HUES6 (cell line): ENCODE data around the gene CHRM1.
"Not testable (repeated sequence)": the region's sequence is repeated elsewhere in the genome, so short reads cannot be mapped to it uniquely, and the experiment has no call there.

Experiments used
- H3K27ac ChIP-seq: 2 replicates; pipeline ENCODE4 v1.7.0; 2013; ENCODE audit warnings: low read depth, mild to moderate bottlenecking, low read length, inconsistent platforms
- H3K27me3 ChIP-seq: 2 replicates; pipeline ENCODE4 v1.6.1; 2013; ENCODE audit warnings: low read length; ENCODE audit not compliant: control insufficient read depth, insufficient read depth
- H3K36me3 ChIP-seq: 2 replicates; pipeline ENCODE4 v1.6.1; 2013; ENCODE audit warnings: low read length; ENCODE audit not compliant: control insufficient read depth, insufficient read depth
- H3K4me1 ChIP-seq: 2 replicates; pipeline ENCODE4 v1.6.1; 2013; ENCODE audit warnings: low read length; ENCODE audit not compliant: control insufficient read depth, insufficient read depth
- H3K4me3 ChIP-seq: 2 replicates; pipeline ENCODE4 v1.5.1; 2013; ENCODE audit warnings: low read depth, low read length
- H3K9ac ChIP-seq: one replicate; pipeline ENCODE4 v1.6.1; 2013; ENCODE audit warnings: mild to moderate bottlenecking, low read length
- H3K9me3 ChIP-seq: 2 replicates; pipeline ENCODE4 v1.6.1; 2013; ENCODE audit warnings: low read depth, low read length; ENCODE audit not compliant: control insufficient read depth, insufficient read depth

CHRM1 gene

DNA sequence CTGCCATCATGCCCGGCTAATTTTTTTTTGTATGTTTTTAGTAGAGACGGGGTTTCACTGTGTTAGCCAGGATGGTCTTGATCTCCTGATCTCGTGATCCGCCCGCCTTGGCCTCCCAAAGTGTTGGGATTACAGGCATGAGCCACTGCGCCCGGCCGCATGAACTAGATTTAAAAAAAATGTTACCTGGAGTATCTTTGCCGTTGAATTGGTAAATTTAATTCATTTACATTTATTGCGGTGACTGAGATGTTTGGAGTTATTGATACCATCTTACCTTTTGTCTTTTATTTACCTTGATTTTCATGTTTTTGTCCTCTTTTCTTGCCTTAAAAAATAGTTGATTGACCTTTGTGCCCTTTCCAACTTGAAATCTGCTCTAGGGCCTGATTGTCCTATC lies 24.4 kb upstream of the CHRM1 start:
- H3K4me1 ChIP-seq, H3K9ac ChIP-seq, H3K9me3 ChIP-seq, H3K4me3 ChIP-seq, H3K36me3 ChIP-seq, H3K27me3 ChIP-seq, H3K27ac ChIP-seq: not testable (repeated sequence)

DNA sequence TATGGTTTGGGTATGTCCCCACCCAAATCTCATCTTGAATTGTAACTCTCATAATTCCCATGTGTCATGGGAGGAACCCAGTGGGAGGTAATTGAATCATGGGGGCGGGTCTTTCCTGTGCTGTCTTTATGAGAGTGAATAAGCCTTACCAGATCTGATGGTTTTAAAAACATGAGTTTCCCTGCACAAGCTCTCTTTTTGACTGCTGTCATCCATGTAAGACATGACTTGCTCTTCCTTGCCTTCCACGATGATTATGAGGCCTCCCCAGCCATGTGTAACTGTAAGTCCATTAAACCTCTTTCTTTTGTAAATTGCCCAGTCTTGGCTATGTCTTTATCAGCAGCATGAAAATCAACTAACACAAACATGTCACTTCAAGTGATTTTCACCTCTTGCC lies 16.4 kb upstream of the CHRM1 start:
- H3K4me1 ChIP-seq, H3K36me3 ChIP-seq, H3K9ac ChIP-seq, H3K9me3 ChIP-seq, H3K4me3 ChIP-seq, H3K27me3 ChIP-seq, H3K27ac ChIP-seq: not testable (repeated sequence)

DNA sequence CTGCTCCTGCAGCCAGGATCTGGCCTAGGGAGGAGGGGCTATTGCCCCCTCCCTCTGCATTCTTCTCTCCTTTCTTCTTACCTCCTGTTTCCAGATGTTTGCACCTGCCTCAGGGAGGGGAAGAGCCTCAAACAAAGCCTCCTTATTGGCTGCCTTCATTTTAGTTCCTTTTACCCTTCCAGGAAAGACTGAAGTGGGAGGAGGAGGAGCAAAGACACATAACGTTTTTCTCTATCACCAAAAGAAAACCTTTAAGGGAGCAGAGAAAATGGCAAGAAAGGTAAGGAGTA lies 13.3 kb upstream of the CHRM1 start:
- Histone ChIP-seq H3K4me1 (peaks cover 10% of the 10 kb centered on the region), H3K27me3 (peaks cover 5% of the 10 kb centered on the region; the same call in 1 of the 2 replicates), H3K27ac (no peak overlapping the region), H3K36me3 (no peaks in the 10 kb centered on the region), H3K4me3 (no peak overlapping the region), H3K9ac (no peak overlapping the region), H3K9me3 (peaks cover 8% of the 10 kb centered on the region; the same call in 1 of the 2 replicates)

DNA sequence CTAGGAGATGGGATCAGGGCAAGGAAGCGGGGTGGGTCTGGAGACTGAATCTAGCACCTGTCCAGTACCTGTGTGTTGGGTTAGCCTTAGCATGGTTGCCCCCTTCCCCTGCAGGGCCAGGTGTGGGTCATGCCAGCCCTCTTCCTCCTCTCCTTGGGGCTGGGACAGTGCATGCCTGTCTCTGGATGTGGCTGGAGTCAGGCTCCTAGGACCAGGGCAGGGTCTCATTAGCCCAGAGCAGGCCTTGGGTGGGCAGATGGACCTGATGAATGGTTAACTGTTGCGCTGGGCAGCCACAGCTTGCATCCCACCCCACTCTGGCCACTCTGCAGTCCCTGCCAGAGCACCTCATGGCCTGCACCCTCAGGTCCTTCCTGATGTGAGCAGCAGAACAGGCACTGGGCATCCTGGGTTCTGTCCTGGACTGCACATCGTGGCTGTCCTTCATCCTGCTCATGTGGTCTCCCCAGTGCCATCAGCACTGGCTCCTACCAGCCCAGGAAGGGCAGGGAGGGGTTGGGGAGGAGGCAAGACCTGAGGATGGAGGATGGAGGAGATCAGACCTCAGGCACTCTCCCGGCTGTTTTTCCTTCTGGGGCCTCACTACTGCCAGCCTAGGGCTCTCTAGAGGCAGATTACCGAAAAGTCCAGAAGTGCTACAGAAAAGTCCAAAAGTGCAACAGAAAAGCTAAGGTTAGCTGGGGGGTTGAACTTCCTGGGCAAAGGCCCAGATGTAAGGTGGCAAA lies 12.8 kb upstream of the CHRM1 start:
- Histone ChIP-seq H3K9me3 (peaks cover 8% of the 10 kb centered on the region; the same call in 1 of the 2 replicates), H3K27ac (no peak overlapping the region), H3K27me3 (peaks cover 9% of the 10 kb centered on the region), H3K36me3 (no peaks in the 10 kb centered on the region), H3K4me3 (no peak overlapping the region), H3K9ac (no peak overlapping the region), H3K4me1 (peaks cover 10% of the 10 kb centered on the region)

DNA sequence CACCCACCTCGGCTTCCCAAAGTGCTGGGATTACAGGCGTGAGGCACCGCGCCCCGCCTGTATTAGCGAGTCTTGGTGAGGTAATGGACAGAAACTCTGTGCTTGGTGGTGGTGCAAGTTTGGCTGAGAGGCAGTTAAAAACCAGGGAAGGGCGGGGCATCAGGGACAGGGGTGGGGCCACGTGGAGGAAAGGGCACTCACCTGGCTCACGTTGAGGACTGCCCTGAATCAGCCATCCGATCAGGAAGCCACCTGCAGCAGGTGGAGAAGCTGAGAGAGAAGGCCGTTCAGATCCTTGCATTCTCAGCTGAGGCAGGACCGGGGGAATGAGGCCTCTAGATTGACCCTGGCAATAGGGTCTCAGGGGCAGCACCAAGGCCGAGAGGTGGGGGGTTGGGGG lies 12.1 kb upstream of the CHRM1 start:
- Histone ChIP-seq H3K9me3 (peaks cover 8% of the 10 kb centered on the region; the same call in 1 of the 2 replicates), H3K9ac (no peak overlapping the region), H3K27me3 (peaks cover 16% of the 10 kb centered on the region), H3K27ac (no peak overlapping the region), H3K36me3 (no peaks in the 10 kb centered on the region), H3K4me1 (peaks cover 13% of the 10 kb centered on the region), H3K4me3 (no peak overlapping the region)

DNA sequence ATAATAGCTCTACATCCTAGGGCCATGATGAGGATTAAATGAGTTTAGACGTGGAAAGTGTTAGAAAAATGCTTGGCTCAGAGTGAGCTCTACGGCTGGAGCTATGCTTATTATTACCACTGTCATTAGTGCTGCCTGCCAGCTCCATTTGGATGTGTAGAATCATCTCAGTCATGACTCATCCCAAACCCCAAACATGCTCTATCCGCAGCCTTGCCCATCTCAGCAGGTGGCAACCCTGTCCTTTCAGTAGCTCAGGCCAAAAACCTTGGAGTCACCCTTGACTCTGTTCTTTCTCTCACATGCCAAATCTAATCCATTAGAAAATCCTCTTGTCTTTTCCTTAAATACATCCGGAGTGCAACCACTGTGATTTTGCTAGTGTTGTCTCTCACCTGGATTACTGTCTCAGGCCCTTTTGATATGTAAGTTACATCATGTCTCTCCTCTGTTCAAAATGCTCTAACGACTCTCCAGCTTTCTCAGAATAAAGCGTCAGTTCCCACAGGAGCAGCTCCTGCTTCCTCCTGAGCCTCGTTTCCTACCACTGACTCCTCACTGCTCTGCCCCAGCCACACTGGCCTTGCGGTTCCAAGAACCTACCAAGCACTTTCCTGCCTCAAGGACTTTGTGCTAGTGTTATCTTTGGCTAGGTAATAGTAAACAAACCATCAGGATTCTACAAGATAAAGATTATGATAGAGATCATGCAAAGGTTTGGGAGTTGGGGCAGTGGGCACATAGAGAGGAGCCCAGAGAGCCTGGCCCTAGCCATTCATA lies 10.5 kb upstream of the CHRM1 start:
- H3K27me3 ChIP-seq, result peaks cover 32% of the 10 kb centered on the region
- H3K27ac ChIP-seq, result no peak overlapping the region
- peaks cover 28% of the 10 kb centered on the region for H3K4me1 ChIP-seq
- H3K4me3 ChIP-seq, result no peak overlapping the region
- H3K9ac ChIP-seq, result no peak overlapping the region
- peaks cover 2% of the 10 kb centered on the region; the same call in 1 of the 2 replicates for H3K9me3 ChIP-seq
- H3K36me3 ChIP-seq, result no peaks in the 10 kb centered on the region

DNA sequence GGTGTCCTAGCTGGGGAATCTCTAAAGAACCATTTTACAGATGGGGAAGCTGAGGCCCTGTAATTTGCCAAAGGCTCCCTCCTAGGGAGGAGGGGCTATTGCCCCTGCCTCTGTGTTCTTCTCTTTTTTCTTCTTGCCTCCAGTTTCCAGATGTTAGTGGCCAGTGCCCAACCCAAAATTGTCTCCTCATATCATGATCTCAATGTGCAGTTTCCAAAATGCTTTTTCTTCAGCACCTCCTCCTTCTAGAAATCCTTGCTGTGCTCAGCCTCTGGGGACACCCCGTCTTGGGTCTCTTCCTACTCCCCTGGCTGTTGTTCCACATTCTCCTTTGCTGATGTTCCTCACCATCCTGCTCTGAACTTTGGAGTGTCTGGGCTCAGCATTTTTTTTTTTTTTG lies 9.5 kb upstream of the CHRM1 start:
- no peaks in the 10 kb centered on the region for H3K9me3 ChIP-seq
- no peaks in the 10 kb centered on the region for H3K36me3 ChIP-seq
- no peak overlapping the region for H3K9ac ChIP-seq
- peaks cover 42% of the 10 kb centered on the region for H3K27me3 ChIP-seq
- H3K4me1 ChIP-seq, result peaks cover 31% of the 10 kb centered on the region
- no peak overlapping the region for H3K27ac ChIP-seq
- no peak overlapping the region for H3K4me3 ChIP-seq

DNA sequence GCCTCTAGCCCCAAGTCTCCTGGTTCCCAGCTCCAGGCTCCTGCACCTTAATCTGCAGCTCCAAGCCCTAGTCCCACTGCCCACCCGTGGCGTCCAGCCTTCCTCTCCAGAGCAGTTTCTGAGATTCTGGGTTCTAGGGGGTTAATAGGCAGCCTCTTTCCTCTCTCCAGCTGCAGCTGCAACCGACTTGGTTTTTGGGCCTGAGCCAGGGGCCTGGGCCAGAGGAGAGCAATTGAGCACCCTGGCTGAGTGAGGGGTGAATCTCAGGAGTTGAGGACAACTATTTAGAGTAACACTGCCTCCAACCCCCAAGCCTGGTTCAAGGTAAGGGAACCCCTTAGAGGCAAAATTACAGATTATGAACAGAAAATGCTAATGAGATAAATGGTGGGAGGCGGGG lies 9.0 kb upstream of the CHRM1 start:
- peaks cover 47% of the 10 kb centered on the region for H3K27me3 ChIP-seq

DNA sequence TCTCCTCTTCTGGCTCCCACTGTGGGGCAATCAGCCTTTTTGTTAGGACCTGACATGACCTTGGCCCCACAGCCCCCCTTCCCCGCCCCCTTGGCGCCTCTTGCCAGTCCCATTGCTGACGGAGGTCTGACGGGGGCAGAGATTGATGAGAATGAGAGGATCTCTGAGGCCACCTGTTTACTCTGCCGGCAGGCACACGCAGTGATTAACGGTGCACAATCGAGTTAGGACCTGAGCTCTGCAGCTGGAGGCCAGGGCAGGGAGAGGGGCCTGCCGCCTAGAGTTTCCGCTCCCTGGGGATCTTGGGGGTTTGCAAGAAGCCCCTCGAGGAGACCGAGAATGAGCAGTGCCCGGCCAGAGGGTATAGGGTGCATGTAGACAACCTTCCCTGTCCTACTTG lies 6.8 kb upstream of the CHRM1 start:
- H3K27ac ChIP-seq, result no peak overlapping the region
- peaks cover 32% of the 10 kb centered on the region for H3K4me1 ChIP-seq
- no peaks in the 10 kb centered on the region for H3K36me3 ChIP-seq
- no peak overlapping the region for H3K4me3 ChIP-seq
- H3K9me3 ChIP-seq, result no peaks in the 10 kb centered on the region
- H3K27me3 ChIP-seq, result peaks cover 63% of the 10 kb centered on the region
- H3K9ac ChIP-seq, result no peak overlapping the region

More for the DNA sequence above, 9.0 kb upstream of the CHRM1 start:
- Histone ChIP-seq H3K4me3 (no peak overlapping the region), H3K27ac (no peak overlapping the region), H3K9me3 (no peaks in the 10 kb centered on the region), H3K36me3 (no peaks in the 10 kb centered on the region), H3K9ac (no peak overlapping the region), H3K4me1 (peaks cover 31% of the 10 kb centered on the region)

DNA sequence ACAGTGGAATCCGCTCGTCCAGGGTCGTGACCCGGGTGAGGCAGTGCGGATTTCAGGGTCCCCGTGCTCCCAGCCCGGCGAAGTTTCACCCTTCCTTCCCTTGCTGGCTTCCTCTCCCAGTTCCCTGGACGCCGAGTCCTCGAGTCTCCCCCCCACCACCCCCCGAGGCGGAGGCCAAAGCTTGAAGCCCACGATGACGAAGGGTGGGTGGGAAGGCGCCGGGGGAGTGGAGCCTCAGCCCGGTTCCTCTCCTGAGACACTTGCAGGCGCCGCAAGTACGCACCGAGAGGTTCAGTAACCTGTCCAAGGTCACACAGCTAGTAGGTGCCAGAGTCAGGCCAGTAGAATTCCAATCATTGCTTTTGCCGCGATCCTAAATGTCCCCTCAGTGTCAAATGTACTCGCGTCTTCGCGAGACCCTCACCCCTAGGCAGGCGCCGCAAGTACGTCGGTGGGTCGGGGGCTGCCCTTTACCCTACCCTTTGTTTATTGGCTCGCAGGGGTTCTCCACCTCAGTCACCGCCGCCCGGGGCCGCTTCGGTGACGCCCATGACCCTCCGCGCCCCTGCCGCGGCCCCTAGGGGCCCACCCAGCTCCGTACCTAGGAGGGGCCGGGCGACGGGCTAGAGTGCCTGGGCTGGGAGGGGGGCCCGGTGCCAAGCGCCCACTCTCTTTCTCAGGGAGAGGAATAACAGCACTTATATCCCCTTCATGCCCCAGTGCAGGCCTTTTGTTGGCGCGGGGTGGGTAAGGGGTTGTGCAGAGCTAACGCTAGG lies 5.7 kb upstream of the CHRM1 start:
- H3K9ac ChIP-seq, result peak overlapping the region; percentile 7
- no peaks in the 10 kb centered on the region for H3K36me3 ChIP-seq
- no peaks in the 10 kb centered on the region for H3K9me3 ChIP-seq
- peak overlapping the region; percentile 75 for H3K4me3 ChIP-seq
- H3K4me1 ChIP-seq, result peaks cover 35% of the 10 kb centered on the region
- no peak overlapping the region for H3K27ac ChIP-seq
- H3K27me3 ChIP-seq, result peaks cover 74% of the 10 kb centered on the region
